HEK293 (cell line): Measurements from ENCODE around the gene XKR3.

ENCODE experiments used
- AEBP2 ChIP-seq: fragments of 450-650 bp; formaldehyde crosslinking; IDR thresholded peaks from 2 replicates; pipeline ENCODE4 v1.5.1; 2016; ENCODE audit warnings: missing biosample characterization, missing genetic modification characterization, borderline replicate concordance
- CTCF ChIP-seq: fragments of 450-650 bp; formaldehyde crosslinking; IDR thresholded peaks from 2 replicates; pipeline ENCODE4 v1.5.1; 2016; ENCODE audit warnings: missing biosample characterization, missing genetic modification characterization
- KLF10 ChIP-seq: fragments of 450-650 bp; IDR thresholded peaks from 2 replicates; pipeline ENCODE4 v1.5.1; 2018; ENCODE audit warnings: missing biosample characterization, mild to moderate bottlenecking, missing genetic modification characterization
- REST ChIP-seq: fragments of 450-650 bp; formaldehyde crosslinking; IDR thresholded peaks from 2 replicates; pipeline ENCODE4 v1.5.1; 2016; ENCODE audit warnings: missing biosample characterization, missing genetic modification characterization
- ZNF174 ChIP-seq: fragments of 450-650 bp; formaldehyde crosslinking; IDR thresholded peaks from 2 replicates; pipeline ENCODE4 v1.5.0; 2017; ENCODE audit warnings: missing biosample characterization, mild to moderate bottlenecking, missing genetic modification characterization
- ZNF24 ChIP-seq: fragments of 450-650 bp; formaldehyde crosslinking; IDR thresholded peaks from 2 replicates; pipeline ENCODE4 v1.5.1; 2016; ENCODE audit warnings: missing biosample characterization, missing genetic modification characterization
- ZNF416 ChIP-seq: fragments of 450-650 bp; formaldehyde crosslinking; IDR thresholded peaks from 2 replicates; pipeline ENCODE4 v1.5.1; 2016; ENCODE audit warnings: missing biosample characterization, missing genetic modification characterization
- ZNF548 ChIP-seq: fragments of 450-650 bp; formaldehyde crosslinking; IDR thresholded peaks from 2 replicates; pipeline ENCODE4 v1.5.1; 2016; ENCODE audit warnings: missing biosample characterization, missing genetic modification characterization
- ZNF677 ChIP-seq: fragments of 450-650 bp; IDR thresholded peaks from 2 replicates; pipeline ENCODE4 v1.5.0; 2018; ENCODE audit warnings: missing biosample characterization, mild to moderate bottlenecking, missing genetic modification characterization, moderate library complexity

- TF ChIP-seq ZNF416 (no peak), CTCF (tag by site-specific recombination) (no peak), AEBP2 (no peak), ZNF24 (tag by site-specific recombination) (no peak), KLF10 (tag by site-specific recombination) (no peak), REST (no peak), ZNF677 (tag by site-specific recombination) (no peak), ZNF174 (tag by site-specific recombination) (no peak), ZNF548 (tag by site-specific recombination) (no peak)
These were observed 2.3 kb upstream of the XKR3 start for GRCh38 chr22:16827506-16827905.
